ENCODE measurements around the gene PCDHGA2. TPM values are rescaled to one million over a fixed set of nuclear protein-coding genes. Genes with fewer than 3 reads are reported as not detected.

PCDHGA2 gene
- total RNA-seq, 1 donor from 2014 or later = 2.7 TPM

DNA sequence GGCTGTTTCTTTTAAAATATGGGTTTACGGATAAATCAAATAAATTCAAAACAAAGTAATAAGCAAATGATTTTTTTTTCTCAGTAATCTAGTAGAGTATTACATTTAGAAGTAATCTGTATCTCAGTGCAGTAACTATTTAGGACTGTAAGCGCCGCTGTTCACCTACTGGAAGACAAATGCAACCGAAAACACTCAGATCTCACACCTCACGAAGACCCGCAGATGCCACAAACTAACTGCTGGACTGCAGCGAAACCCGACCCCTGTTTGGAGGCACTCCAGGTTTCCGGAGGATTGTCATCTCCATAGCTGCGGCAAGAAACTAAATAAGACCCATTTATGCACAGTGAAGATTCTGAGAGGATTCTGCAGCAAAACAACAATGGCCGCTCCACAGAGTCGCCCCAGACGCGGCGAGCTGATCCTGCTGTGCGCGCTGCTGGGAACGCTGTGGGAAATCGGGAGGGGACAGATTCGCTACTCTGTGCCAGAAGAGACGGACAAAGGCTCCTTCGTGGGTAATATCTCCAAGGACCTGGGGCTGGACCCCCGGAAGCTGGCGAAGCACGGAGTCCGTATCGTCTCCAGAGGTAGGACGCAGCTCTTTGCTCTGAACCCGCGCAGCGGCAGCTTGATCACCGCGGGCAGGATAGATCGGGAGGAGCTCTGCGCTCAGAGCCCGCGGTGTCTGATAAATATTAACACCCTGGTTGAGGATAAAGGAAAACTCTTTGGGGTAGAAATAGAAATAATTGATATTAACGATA, 54.1 kb downstream of the PCDHGA2 start, which contains the start of gene PCDHGA8:
Gene PCDHGA8, plus strand, starts transcription at position 205 of the 770 bp plus-strand sequence. Its CDS starts 181 bp downstream, at position 386.
- H3K36me3 ChIP-seq = no peaks in the 10 kb centered on the region
- DNase-seq = no peak
- TF ChIP-seq, protein P1, sequence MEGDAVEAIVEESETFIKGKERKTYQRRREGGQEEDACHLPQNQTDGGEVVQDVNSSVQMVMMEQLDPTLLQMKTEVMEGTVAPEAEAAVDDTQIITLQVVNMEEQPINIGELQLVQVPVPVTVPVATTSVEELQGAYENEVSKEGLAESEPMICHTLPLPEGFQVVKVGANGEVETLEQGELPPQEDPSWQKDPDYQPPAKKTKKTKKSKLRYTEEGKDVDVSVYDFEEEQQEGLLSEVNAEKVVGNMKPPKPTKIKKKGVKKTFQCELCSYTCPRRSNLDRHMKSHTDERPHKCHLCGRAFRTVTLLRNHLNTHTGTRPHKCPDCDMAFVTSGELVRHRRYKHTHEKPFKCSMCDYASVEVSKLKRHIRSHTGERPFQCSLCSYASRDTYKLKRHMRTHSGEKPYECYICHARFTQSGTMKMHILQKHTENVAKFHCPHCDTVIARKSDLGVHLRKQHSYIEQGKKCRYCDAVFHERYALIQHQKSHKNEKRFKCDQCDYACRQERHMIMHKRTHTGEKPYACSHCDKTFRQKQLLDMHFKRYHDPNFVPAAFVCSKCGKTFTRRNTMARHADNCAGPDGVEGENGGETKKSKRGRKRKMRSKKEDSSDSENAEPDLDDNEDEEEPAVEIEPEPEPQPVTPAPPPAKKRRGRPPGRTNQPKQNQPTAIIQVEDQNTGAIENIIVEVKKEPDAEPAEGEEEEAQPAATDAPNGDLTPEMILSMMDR (IDR thresholded peaks at IDR 0.05) = no peak
- no peaks in the 10 kb centered on the region for H3K4me1 ChIP-seq
- no peak for ATAC-seq
- H3K4me3 ChIP-seq = no peak within 1 kb of the TSS
- H3K27me3 ChIP-seq (ENCODE audit: low read depth) = peaks cover 48% of the 10 kb centered on the region
- no peak within 1 kb of the TSS for H3K27ac ChIP-seq
- intact Hi-C loops (cut with DNase I) = no loop called here
- H3K9me3 ChIP-seq = peaks cover 77% of the 10 kb centered on the region

Other genes starting within 250 kb of the PCDHGA2 start
- 5.6 TPM for gene PCDHB2, start 244.1 kb upstream of the PCDHGA2 start, total RNA-seq
- gene PCDHB3, start 238.3 kb upstream of the PCDHGA2 start, total RNA-seq = 1.5 TPM
- 2.2 TPM for gene PCDHB4, start 216.9 kb upstream of the PCDHGA2 start, total RNA-seq
- gene PCDHB5, start 203.6 kb upstream of the PCDHGA2 start, total RNA-seq = 1.8 TPM
- 0.41 TPM for gene PCDHB6, start 188.7 kb upstream of the PCDHGA2 start, total RNA-seq
- 1.9 TPM for gene PCDHB7, start 166.1 kb upstream of the PCDHGA2 start, total RNA-seq
- gene PCDHB8, start 161.0 kb upstream of the PCDHGA2 start, total RNA-seq = 2.6 TPM
- gene PCDHB16, start 156.4 kb upstream of the PCDHGA2 start, total RNA-seq = 2.6 TPM
- gene PCDHB9, start 151.6 kb upstream of the PCDHGA2 start, total RNA-seq = 3.0 TPM
- gene PCDHB10, start 146.4 kb upstream of the PCDHGA2 start, total RNA-seq = 2.0 TPM
- 2.7 TPM for gene PCDHB11, start 139.1 kb upstream of the PCDHGA2 start, total RNA-seq
- 1.7 TPM for gene PCDHB12, start 130.0 kb upstream of the PCDHGA2 start, total RNA-seq
- 2.9 TPM for gene PCDHB13, start 124.8 kb upstream of the PCDHGA2 start, total RNA-seq
- 2.1 TPM for gene PCDHB14, start 115.4 kb upstream of the PCDHGA2 start, total RNA-seq
- gene PCDHB15, start 93.4 kb upstream of the PCDHGA2 start, total RNA-seq = 2.8 TPM
- gene SLC25A2, start 34.7 kb upstream of the PCDHGA2 start, total RNA-seq = 0.71 TPM
- 65.0 TPM for gene TAF7, start 18.0 kb upstream of the PCDHGA2 start, total RNA-seq
- gene PCDHGA1, start 8.2 kb upstream of the PCDHGA2 start, total RNA-seq = 0.53 TPM
- gene PCDHGA3, start 5.1 kb downstream of the PCDHGA2 start, total RNA-seq = 1.8 TPM
- 1.8 TPM for gene PCDHGB1, start 11.3 kb downstream of the PCDHGA2 start, total RNA-seq
- 3.1 TPM for gene PCDHGA4, start 16.3 kb downstream of the PCDHGA2 start, total RNA-seq
- 3.7 TPM for gene PCDHGB2, start 21.2 kb downstream of the PCDHGA2 start, total RNA-seq
- gene PCDHGA5, start 25.4 kb downstream of the PCDHGA2 start, total RNA-seq = 2.8 TPM
- gene PCDHGB3, start 31.5 kb downstream of the PCDHGA2 start, total RNA-seq = 2.2 TPM
- 3.2 TPM for gene PCDHGA6, start 35.1 kb downstream of the PCDHGA2 start, total RNA-seq
- gene PCDHGA7, start 44.0 kb downstream of the PCDHGA2 start, total RNA-seq = 1.9 TPM
- gene PCDHGB4, start 48.9 kb downstream of the PCDHGA2 start, total RNA-seq = 5.3 TPM
- 1.5 TPM for gene PCDHGA8, start 53.9 kb downstream of the PCDHGA2 start, total RNA-seq
- gene PCDHGB5, start 59.2 kb downstream of the PCDHGA2 start, total RNA-seq = 9.1 TPM
- 4.8 TPM for gene PCDHGA9, start 64.0 kb downstream of the PCDHGA2 start, total RNA-seq
- 7.7 TPM for gene PCDHGB6, start 69.3 kb downstream of the PCDHGA2 start, total RNA-seq
- gene PCDHGA10, start 74.2 kb downstream of the PCDHGA2 start, total RNA-seq = 5.4 TPM
- 15.9 TPM for gene PCDHGB7, start 78.9 kb downstream of the PCDHGA2 start, total RNA-seq
- 3.2 TPM for gene PCDHGA11, start 82.3 kb downstream of the PCDHGA2 start, total RNA-seq
- 5.9 TPM for gene PCDHGA12, start 91.7 kb downstream of the PCDHGA2 start, total RNA-seq
- 82.4 TPM for gene PCDHGC3, start 137.2 kb downstream of the PCDHGA2 start, total RNA-seq
- gene PCDHGC4, start 146.3 kb downstream of the PCDHGA2 start, total RNA-seq = 1.5 TPM
- 1.8 TPM for gene PCDHGC5, start 150.3 kb downstream of the PCDHGA2 start, total RNA-seq